ENCODE measurements around the gene MBD5.

MBD5 gene

DNA sequence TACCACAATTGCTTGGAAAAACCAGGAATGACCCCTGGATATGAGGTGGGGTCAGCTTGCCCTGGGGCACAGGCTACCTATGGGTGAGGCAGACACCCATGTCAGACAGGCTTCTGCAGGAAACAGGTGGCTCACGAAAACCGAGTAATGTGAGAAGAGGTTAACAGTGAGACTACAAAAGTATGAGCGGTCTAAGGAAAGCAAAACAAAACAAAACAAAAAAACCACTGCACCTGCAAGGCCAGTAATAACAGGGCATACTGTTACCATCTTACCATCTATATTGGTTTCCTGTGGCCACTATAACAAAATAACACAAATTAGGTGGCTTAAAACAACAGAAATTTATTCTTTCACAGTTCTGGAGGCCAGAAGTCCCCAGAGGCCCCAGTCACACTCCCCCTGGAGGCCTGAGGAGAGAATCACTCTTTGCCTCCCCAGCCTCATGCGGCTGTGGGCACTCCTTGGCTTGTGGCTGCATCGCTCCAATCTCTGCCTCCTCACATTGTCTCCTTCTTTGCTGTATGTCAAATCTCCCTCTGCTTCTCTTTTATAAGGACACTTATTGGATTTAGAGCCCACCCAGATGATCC, 537.0 kb downstream of the MBD5 start:
- no peak for TF ChIP-seq GATA2 (IDR thresholded peaks at IDR 0.05; ENCODE audit: low read depth, low read length)
- TF ChIP-seq GATA3 (IDR thresholded peaks at IDR 0.05; ENCODE audit: low read depth, low read length) = no peak

DNA sequence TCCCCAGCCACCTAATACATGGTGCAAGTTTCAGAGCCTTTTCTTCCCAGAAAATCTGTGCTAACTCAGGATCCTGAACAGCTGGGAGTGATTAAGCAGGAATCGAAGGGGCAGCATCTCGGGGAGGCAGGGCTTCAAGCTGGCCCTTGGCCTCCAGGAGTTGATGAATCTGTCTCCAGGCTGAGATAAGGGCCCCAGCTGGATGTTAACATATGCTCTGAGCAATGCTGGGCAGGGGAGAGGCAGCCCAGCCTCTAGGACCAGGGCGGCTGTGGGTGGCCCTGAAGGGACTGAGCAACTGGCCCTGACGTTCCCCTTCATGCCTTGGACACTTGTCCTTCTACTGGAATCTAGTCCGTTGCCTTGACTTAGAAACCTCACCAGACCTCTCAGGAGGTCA, 539.6 kb downstream of the MBD5 start:
- TF ChIP-seq GATA2 (IDR thresholded peaks at IDR 0.05; ENCODE audit: low read depth, low read length) = no peak
- TF ChIP-seq GATA3 (IDR thresholded peaks at IDR 0.05; ENCODE audit: low read depth, low read length) = no peak

DNA sequence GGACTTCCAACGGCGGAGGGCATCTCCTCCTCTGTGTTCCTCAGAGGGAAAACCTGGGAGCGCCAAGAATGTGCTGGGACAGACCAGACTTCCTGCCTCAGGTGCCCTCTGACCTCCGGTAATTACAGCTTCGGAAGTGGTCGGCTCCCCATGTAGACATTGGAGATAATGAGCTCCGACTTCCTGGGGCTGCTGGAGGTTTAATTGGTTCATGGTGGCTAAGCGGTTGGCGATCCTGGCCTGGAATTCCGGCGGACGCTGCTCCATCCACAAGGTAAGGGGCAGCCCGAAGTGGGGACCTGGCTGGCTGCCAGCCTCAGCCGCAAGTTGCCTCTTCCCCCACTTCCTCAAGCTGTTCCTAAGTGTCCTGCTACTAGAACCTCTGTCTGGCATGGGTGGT, 540.5 kb downstream of the MBD5 start:
- TF ChIP-seq GATA3 (IDR thresholded peaks at IDR 0.05; ENCODE audit: low read depth, low read length) = no peak
- no peak for TF ChIP-seq GATA2 (IDR thresholded peaks at IDR 0.05; ENCODE audit: low read depth, low read length)

DNA sequence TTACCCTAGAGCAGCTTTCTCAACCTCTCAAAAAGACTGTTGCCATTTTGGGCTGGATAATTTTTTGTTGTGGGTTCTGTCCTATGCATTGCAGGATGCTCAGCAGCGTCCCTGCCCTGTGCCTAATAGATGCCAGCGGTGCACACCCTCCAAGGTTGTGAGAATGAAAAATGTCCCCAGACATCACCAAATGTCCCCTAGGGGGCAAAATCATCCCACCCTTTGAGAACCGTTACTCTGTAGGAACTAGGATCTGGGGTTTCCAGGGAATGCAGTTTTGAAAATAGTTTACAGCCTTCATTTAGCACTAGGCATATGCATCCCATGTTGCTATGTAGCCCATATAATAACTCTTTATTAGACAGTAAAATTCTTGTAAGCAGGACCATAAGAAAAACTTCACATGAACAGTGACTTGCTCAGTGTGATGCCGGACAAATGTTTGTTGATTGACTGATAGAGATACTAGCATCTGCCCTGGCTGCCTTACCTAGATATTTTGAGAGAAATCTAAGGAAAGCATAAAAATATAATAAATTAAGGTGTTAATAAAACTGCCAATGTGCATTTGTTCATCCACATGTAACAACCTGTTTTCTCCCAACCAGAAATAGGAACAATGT, 544.5 kb downstream of the MBD5 start:
- TF ChIP-seq GATA2 (IDR thresholded peaks at IDR 0.05; ENCODE audit: low read depth, low read length) = no peak
- TF ChIP-seq GATA3 (IDR thresholded peaks at IDR 0.05; ENCODE audit: low read depth, low read length) = no peak

All from SH-SY5Y (cell line).